ENCODE measurements around the gene PATL2.

PATL2 gene

DNA sequence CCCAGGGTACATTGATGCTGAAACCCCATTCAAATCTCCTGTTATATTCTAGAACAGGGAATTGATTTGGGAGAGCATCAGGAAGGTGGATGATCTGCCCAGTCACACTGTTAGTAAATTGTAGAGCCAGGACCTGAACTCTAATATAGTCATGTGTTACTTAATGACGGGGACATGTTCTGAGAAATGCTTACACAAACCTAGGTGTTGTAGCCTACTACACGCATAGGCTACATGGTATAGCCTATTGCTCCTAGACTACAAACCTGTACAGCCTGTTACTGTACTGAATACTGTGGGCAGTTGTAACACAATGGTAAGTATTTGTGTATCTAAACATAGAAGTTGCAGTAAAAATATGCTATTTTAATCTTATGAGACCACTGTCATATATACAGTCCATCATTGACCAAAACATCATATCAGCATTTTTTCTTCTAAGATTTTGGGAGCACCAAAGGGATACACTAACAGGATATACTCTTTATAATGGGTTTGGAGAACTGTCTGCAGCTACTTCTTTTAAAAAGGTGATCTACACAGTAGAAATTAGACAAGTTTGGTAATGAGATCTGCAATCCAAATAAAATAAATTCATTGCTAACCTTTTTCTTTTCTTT is 6.0 kb upstream of the PATL2 start:
- no peak overlapping the region for H3K4me3 ChIP-seq (replicated peaks; ENCODE audit: insufficient read depth, low read length)
- no peak for TF ChIP-seq SPI1 (IDR thresholded peaks at IDR 0.05; ENCODE audit: borderline replicate concordance, low read depth)
- no peak for TF ChIP-seq GABPA (IDR thresholded peaks at IDR 0.05; ENCODE audit: low read depth)
- TF ChIP-seq, protein P1, sequence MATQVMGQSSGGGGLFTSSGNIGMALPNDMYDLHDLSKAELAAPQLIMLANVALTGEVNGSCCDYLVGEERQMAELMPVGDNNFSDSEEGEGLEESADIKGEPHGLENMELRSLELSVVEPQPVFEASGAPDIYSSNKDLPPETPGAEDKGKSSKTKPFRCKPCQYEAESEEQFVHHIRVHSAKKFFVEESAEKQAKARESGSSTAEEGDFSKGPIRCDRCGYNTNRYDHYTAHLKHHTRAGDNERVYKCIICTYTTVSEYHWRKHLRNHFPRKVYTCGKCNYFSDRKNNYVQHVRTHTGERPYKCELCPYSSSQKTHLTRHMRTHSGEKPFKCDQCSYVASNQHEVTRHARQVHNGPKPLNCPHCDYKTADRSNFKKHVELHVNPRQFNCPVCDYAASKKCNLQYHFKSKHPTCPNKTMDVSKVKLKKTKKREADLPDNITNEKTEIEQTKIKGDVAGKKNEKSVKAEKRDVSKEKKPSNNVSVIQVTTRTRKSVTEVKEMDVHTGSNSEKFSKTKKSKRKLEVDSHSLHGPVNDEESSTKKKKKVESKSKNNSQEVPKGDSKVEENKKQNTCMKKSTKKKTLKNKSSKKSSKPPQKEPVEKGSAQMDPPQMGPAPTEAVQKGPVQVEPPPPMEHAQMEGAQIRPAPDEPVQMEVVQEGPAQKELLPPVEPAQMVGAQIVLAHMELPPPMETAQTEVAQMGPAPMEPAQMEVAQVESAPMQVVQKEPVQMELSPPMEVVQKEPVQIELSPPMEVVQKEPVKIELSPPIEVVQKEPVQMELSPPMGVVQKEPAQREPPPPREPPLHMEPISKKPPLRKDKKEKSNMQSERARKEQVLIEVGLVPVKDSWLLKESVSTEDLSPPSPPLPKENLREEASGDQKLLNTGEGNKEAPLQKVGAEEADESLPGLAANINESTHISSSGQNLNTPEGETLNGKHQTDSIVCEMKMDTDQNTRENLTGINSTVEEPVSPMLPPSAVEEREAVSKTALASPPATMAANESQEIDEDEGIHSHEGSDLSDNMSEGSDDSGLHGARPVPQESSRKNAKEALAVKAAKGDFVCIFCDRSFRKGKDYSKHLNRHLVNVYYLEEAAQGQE (IDR thresholded peaks at IDR 0.05; ENCODE audit: insufficient replicate concordance, low read depth), result no peak
- TF ChIP-seq, protein P2, sequence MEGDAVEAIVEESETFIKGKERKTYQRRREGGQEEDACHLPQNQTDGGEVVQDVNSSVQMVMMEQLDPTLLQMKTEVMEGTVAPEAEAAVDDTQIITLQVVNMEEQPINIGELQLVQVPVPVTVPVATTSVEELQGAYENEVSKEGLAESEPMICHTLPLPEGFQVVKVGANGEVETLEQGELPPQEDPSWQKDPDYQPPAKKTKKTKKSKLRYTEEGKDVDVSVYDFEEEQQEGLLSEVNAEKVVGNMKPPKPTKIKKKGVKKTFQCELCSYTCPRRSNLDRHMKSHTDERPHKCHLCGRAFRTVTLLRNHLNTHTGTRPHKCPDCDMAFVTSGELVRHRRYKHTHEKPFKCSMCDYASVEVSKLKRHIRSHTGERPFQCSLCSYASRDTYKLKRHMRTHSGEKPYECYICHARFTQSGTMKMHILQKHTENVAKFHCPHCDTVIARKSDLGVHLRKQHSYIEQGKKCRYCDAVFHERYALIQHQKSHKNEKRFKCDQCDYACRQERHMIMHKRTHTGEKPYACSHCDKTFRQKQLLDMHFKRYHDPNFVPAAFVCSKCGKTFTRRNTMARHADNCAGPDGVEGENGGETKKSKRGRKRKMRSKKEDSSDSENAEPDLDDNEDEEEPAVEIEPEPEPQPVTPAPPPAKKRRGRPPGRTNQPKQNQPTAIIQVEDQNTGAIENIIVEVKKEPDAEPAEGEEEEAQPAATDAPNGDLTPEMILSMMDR (IDR thresholded peaks at IDR 0.05; ENCODE audit: insufficient read depth, low read length), result no peak
- TF ChIP-seq POLR2AphosphoS5 (IDR thresholded peaks at IDR 0.05; ENCODE audit: low read depth), result no peak
- DNase-seq (ENCODE audit: low read depth in 1 of 2, low spot score in 1 of 2), result no peak
- H3K27ac ChIP-seq (replicated peaks), result no peak overlapping the region
- no peaks in the 10 kb centered on the region for H3K27me3 ChIP-seq (ENCODE audit: insufficient read depth, poor library complexity, severe bottlenecking)

GRCh38 chr15:44715797-44716334 is 4.7 kb upstream of the PATL2 start:
- Histone ChIP-seq H3K27me3 (ENCODE audit: insufficient read depth, poor library complexity, severe bottlenecking) (no peaks in the 10 kb centered on the region), H3K27ac (replicated peaks) (no peak overlapping the region), H3K4me3 (replicated peaks; ENCODE audit: insufficient read depth, low read length) (no peak overlapping the region)
- TF ChIP-seq GABPA (IDR thresholded peaks at IDR 0.05; ENCODE audit: low read depth), result no peak
- TF ChIP-seq, protein P1 (IDR thresholded peaks at IDR 0.05; ENCODE audit: insufficient replicate concordance, low read depth), result no peak
- no peak for TF ChIP-seq SPI1 (IDR thresholded peaks at IDR 0.05; ENCODE audit: borderline replicate concordance, low read depth)
- TF ChIP-seq POLR2AphosphoS5 (IDR thresholded peaks at IDR 0.05; ENCODE audit: low read depth), result no peak
- TF ChIP-seq, protein P2 (IDR thresholded peaks at IDR 0.05; ENCODE audit: insufficient read depth, low read length), result no peak
- no peak for DNase-seq (ENCODE audit: low read depth in 1 of 2, low spot score in 1 of 2)

- no peaks in the 10 kb centered on the region for H3K27me3 ChIP-seq (ENCODE audit: insufficient read depth, poor library complexity, severe bottlenecking)
- no peak for DNase-seq (ENCODE audit: low read depth in 1 of 2, low spot score in 1 of 2)
- H3K4me3 ChIP-seq (replicated peaks; ENCODE audit: insufficient read depth, low read length), result no peak overlapping the region
- TF ChIP-seq, protein P1 (IDR thresholded peaks at IDR 0.05; ENCODE audit: insufficient replicate concordance, low read depth), result no peak
- no peak for TF ChIP-seq POLR2AphosphoS5 (IDR thresholded peaks at IDR 0.05; ENCODE audit: low read depth)
- TF ChIP-seq, protein P2 (IDR thresholded peaks at IDR 0.05; ENCODE audit: insufficient read depth, low read length), result no peak
- no peak overlapping the region for H3K27ac ChIP-seq (replicated peaks)
Measured at GRCh38 chr15:44715142-44715796, 4.1 kb upstream of the PATL2 start.
